ENCODE results near the gene COPB2. TPM values are rescaled to one million over a fixed set of nuclear protein-coding genes. Genes with fewer than 3 reads are reported as not detected.

COPB2 gene
- polyA plus RNA-seq, 1 of the 3 experiments (the other 2 are of a cell fraction): 69.7 TPM

GRCh38 chr3:139340784-139341183, 48.7 kb downstream of the COPB2 start:
- no peaks in the 10 kb centered on the region for H4K20me1 ChIP-seq (ENCODE audit: insufficient read depth)
- ChIA-PET CTCF (interaction anchor here (1.0 to 2.5 kb wide), 3 partner anchors 12 to 229 kb away, joined by 4 to 11 read pairs (median 8); no protein-coding TSS in a partner anchor), POLR2A (no interaction called here)
- H3K9ac ChIP-seq: no peak overlapping the region
- H3K27ac ChIP-seq (ENCODE audit: low read depth in 2 of 2, low read length in 1 of 2): no peak overlapping the region
- TF ChIP-seq YY1 (IDR thresholded peaks at IDR 0.05; ENCODE audit: low read depth): no peak
- TF ChIP-seq RXRA (IDR thresholded peaks at IDR 0.05; ENCODE audit: borderline replicate concordance, low read depth): no peak
- no peak for TF ChIP-seq MXI1 (IDR thresholded peaks at IDR 0.05; ENCODE audit: low read depth, low read length)
- TF ChIP-seq MEF2A (IDR thresholded peaks at IDR 0.05; ENCODE audit: borderline replicate concordance, low read depth): no peak
- TF ChIP-seq MAX (IDR thresholded peaks at IDR 0.05; ENCODE audit: low read depth): no peak
- TF ChIP-seq RCOR1 (IDR thresholded peaks at IDR 0.05; ENCODE audit: low read length): no peak
- TF ChIP-seq PBX3 (IDR thresholded peaks at IDR 0.05): no peak
- no peak for TF ChIP-seq GABPA (IDR thresholded peaks at IDR 0.05; ENCODE audit: low read depth)
- no peak for TF ChIP-seq SMC3 (IDR thresholded peaks at IDR 0.05; ENCODE audit: low read depth, low read length)
- TF ChIP-seq TEAD4 (IDR thresholded peaks at IDR 0.05; ENCODE audit: borderline replicate concordance, insufficient read depth): no peak
- no peak for TF ChIP-seq SIN3A (IDR thresholded peaks at IDR 0.05; ENCODE audit: borderline replicate concordance, low read depth, low read length)
- TF ChIP-seq RAD21 (IDR thresholded peaks at IDR 0.05; ENCODE audit: low read length): no peak
- TF ChIP-seq ELF1 (IDR thresholded peaks at IDR 0.05): no peak
- no peak for TF ChIP-seq RFX5 (IDR thresholded peaks at IDR 0.05; ENCODE audit: low read length)
- TF ChIP-seq FOSL2 (IDR thresholded peaks at IDR 0.05; ENCODE audit: borderline replicate concordance, low read depth): no peak
- no peak for TF ChIP-seq IRF3 (IDR thresholded peaks at IDR 0.05; ENCODE audit: low read depth, low read length)
- no peak for TF ChIP-seq USF2 (IDR thresholded peaks at IDR 0.05; ENCODE audit: borderline replicate concordance, low read depth, low read length)
- TF ChIP-seq GATA2 (CRISPR knock-in tag; IDR thresholded peaks at IDR 0.05): no peak
- no peak for TF ChIP-seq REST (IDR thresholded peaks at IDR 0.05; ENCODE audit: low read depth, low read length)
- TF ChIP-seq CHD2 (IDR thresholded peaks at IDR 0.05; ENCODE audit: low read length, partially characterized antibody): no peak
- H3K4me3 ChIP-seq (ENCODE audit: low read depth in 2 of 2, low read length in 1 of 2): no peak overlapping the region
- DNase-seq: no peak
- H2AFZ ChIP-seq (ENCODE audit: low read depth): no peak overlapping the region
- H3K4me1 ChIP-seq (ENCODE audit: control insufficient read depth in 1 of 2, insufficient read depth in 2 of 2, low read depth in 1 of 2, low read length in 1 of 2): peaks cover 9% of the 10 kb centered on the region in 2 experiments; a peak in 3 of 4 replicates
- no peaks in the 10 kb centered on the region for H3K36me3 ChIP-seq (replicated peaks in 1 of 2; ENCODE audit: control insufficient read depth in 1 of 2, insufficient read depth in 2 of 2, low read length in 1 of 2)
- H3F3A ChIP-seq (replicated peaks; ENCODE audit: insufficient read depth): no peaks in the 10 kb centered on the region
- H3K4me2 ChIP-seq: no peak overlapping the region
- H3K9me2 ChIP-seq: no peaks in the 10 kb centered on the region
- H3K27me3 ChIP-seq (ENCODE audit: insufficient read depth): no peaks in the 10 kb centered on the region
- no peaks in the 10 kb centered on the region for H3K9me3 ChIP-seq
- H3K79me2 ChIP-seq (ENCODE audit: insufficient read depth): peaks cover 18% of the 10 kb centered on the region

All from SK-N-SH (cell line).